Urinary bladder (tissue), 4 donors: Measurements from ENCODE around the gene TRABD. TPM values are rescaled to one million over a fixed set of nuclear protein-coding genes. Genes with fewer than 3 reads are reported as not detected.

ENCODE experiments used
- DNase-seq: peaks from one replicate; pipeline ENCODE4 v3.0.0-alpha.2; 2015; ENCODE audit errors: extremely low spot score
- H3K27ac ChIP-seq: one replicate; pipeline ENCODE4 v1.5.1; 2013; ENCODE audit warnings: low read depth, mild to moderate bottlenecking, moderate library complexity
- H3K36me3 ChIP-seq: one replicate; pipeline ENCODE4 v1.6.1; 2013; ENCODE audit warnings: mild to moderate bottlenecking, moderate library complexity; ENCODE audit not compliant: insufficient read depth
- H3K4me1 ChIP-seq: one replicate; pipeline ENCODE4 v1.6.1; 2013; ENCODE audit warnings: mild to moderate bottlenecking, moderate library complexity; ENCODE audit not compliant: insufficient read depth
- H3K4me3 ChIP-seq: one replicate; pipeline ENCODE4 v1.5.1; 2013; ENCODE audit warnings: low read depth, low read length
- WGBS: extraction: QIAGEN DNeasy Blood & Tissue Kit; methylation state at CpG from one replicate; pipeline ENCODE4 v1.1.7; 2013; 5-methylcytosine and 5-hydroxymethylcytosine counted together
- polyA plus RNA-seq: library from polyadenylated mRNA; stranded (reverse); fragments of 200-250 nt; gene quantifications from one replicate; pipeline ENCODE4 v1.2.3, GENCODE V29; 2013
- total RNA-seq: library from RNA; depleted of rRNA; stranded (reverse); fragments of >200 nt; gene quantifications from one replicate; pipeline ENCODE4 v1.2.3, GENCODE V29; 2014
- donor health status: healthy with polysubstance abuse.
- donor health status: healthy.

The TRABD gene
- total and polyA plus RNA-seq, 2 donors = 7.7 to 36.4 TPM

- Histone ChIP-seq H3K4me1 (no peaks in the 10 kb centered on the region), H3K36me3 (no peaks in the 10 kb centered on the region), H3K4me3 (no peak overlapping the region), H3K27ac (no peak overlapping the region)
- no peak for DNase-seq
- 93% methylated on average over 6 of the region's 6 CpGs for WGBS
Observed at GRCh38 chr22:50173983-50174355, 11.7 kb upstream of the TRABD start.

- no peaks in the 10 kb centered on the region for H3K36me3 ChIP-seq
- WGBS = 87% methylated on average over 27 of the region's 27 CpGs
- no peaks in the 10 kb centered on the region for H3K4me1 ChIP-seq
- DNase-seq = no peak
- no peak overlapping the region for H3K27ac ChIP-seq
- no peak overlapping the region for H3K4me3 ChIP-seq
Observed at GRCh38 chr22:50174382-50175190, 11.1 kb upstream of the TRABD start.

GRCh38 chr22:50175191-50175461 lies 10.6 kb upstream of the TRABD start:
- 93% methylated on average over 6 of the region's 6 CpGs for WGBS
- Histone ChIP-seq H3K4me3 (no peak overlapping the region), H3K36me3 (no peaks in the 10 kb centered on the region), H3K4me1 (no peaks in the 10 kb centered on the region), H3K27ac (no peak overlapping the region)
- DNase-seq = no peak

- 79% methylated on average over 27 of the region's 27 CpGs for WGBS
- H3K36me3 ChIP-seq = no peaks in the 10 kb centered on the region
- H3K4me3 ChIP-seq = no peak overlapping the region
- H3K4me1 ChIP-seq = no peaks in the 10 kb centered on the region
- DNase-seq = no peak
- H3K27ac ChIP-seq = no peak overlapping the region
Observed at GRCh38 chr22:50175921-50176849, 9.5 kb upstream of the TRABD start.

GRCh38 chr22:50176850-50177536 lies 8.7 kb upstream of the TRABD start:
- H3K4me1 ChIP-seq = no peaks in the 10 kb centered on the region
- no peaks in the 10 kb centered on the region for H3K36me3 ChIP-seq
- WGBS = 97% methylated on average over 76 of the region's 76 CpGs
- no peak overlapping the region for H3K4me3 ChIP-seq
- DNase-seq = no peak
- no peak overlapping the region for H3K27ac ChIP-seq

- DNase-seq = no peak
- no peak overlapping the region for H3K4me3 ChIP-seq
- WGBS = 70% methylated on average over 98 of the region's 98 CpGs
Observed at GRCh38 chr22:50177537-50178470, 7.9 kb upstream of the TRABD start.

GRCh38 chr22:50178471-50178864 lies 7.2 kb upstream of the TRABD start:
- WGBS = 54% methylated on average over 22 of the region's 22 CpGs
- no peak overlapping the region for H3K27ac ChIP-seq
- no peak for DNase-seq
- H3K36me3 ChIP-seq = no peaks in the 10 kb centered on the region
- H3K4me1 ChIP-seq = no peaks in the 10 kb centered on the region
- H3K4me3 ChIP-seq = no peak overlapping the region

More at GRCh38 chr22:50177537-50178470, 7.9 kb upstream of the TRABD start:
- Histone ChIP-seq H3K4me1 (no peaks in the 10 kb centered on the region), H3K27ac (no peak overlapping the region), H3K36me3 (no peaks in the 10 kb centered on the region)

- Histone ChIP-seq H3K27ac (no peak overlapping the region), H3K36me3 (no peaks in the 10 kb centered on the region), H3K4me1 (no peaks in the 10 kb centered on the region), H3K4me3 (no peak overlapping the region)
- no peak for DNase-seq
- WGBS = 85% methylated on average over 64 of the region's 64 CpGs
Observed at GRCh38 chr22:50178871-50179869, 6.5 kb upstream of the TRABD start.

- H3K4me1 ChIP-seq = no peaks in the 10 kb centered on the region
- H3K4me3 ChIP-seq = no peak overlapping the region
- WGBS = 84% methylated on average over 39 of the region's 39 CpGs
- no peaks in the 10 kb centered on the region for H3K36me3 ChIP-seq
- no peak for DNase-seq
- no peak overlapping the region for H3K27ac ChIP-seq
Observed at GRCh38 chr22:50179937-50180726, 5.6 kb upstream of the TRABD start.

- Histone ChIP-seq H3K27ac (no peak overlapping the region), H3K4me3 (no peak overlapping the region), H3K4me1 (no peaks in the 10 kb centered on the region), H3K36me3 (no peaks in the 10 kb centered on the region)
- no peak for DNase-seq
- 92% methylated on average over 27 of the region's 27 CpGs for WGBS
Observed at GRCh38 chr22:50180727-50181521, 4.8 kb upstream of the TRABD start.
